Panc1 (cell line): Measurements from ENCODE around the gene EWSR1. TPM values are rescaled to one million over a fixed set of nuclear protein-coding genes. Genes with fewer than 3 reads are reported as not detected.
A peak's percentile ranks its signal among the peaks of the same experiment; 100 is the strongest.

ENCODE experiments used
- ATAC-seq: fragments of 200-7000 bp; cut with Tn5 transposase; 2 replicates; pipeline ENCODE4 v1.9.1; 2020; ENCODE audit warnings: mild to moderate bottlenecking, moderate library complexity
- BruUV-seq: library from RNA; stranded (reverse); fragments of 400-500 nt; replicated peaks from 2 replicates; lab custom pipeline; 2021; lab: Mats Ljungman, UMichigan
- CTCF ChIA-PET: fragments of 300-600 bp; sonication (Branson Sonifier 250); formaldehyde crosslinking; loops from one replicate; lab custom pipeline; 2022; ENCODE audit warnings: antibody characterized with exemption; lab: Charles Lee
- POLR2A ChIA-PET: fragments of 300-600 bp; sonication (Branson Sonifier 250); formaldehyde crosslinking; loops from one replicate; lab custom pipeline; 2022; ENCODE audit warnings: antibody characterized with exemption; lab: Charles Lee
- DNase-seq: peaks from one replicate; pipeline ENCODE4 v3.0.0-alpha.2; 2010; ENCODE audit warnings: low read depth, low spot score
- H3K27ac ChIP-seq: 2 replicates; pipeline ENCODE4 v1.5.1; 2011; ENCODE audit warnings: mild to moderate bottlenecking, low read length, inconsistent platforms
- H3K27me3 ChIP-seq: fragments of 200-500 bp; sonication (Bioruptor generic); 2 replicates; pipeline ENCODE4 v1.6.0; 2014; ENCODE audit warnings: low read length, inconsistent platforms; ENCODE audit not compliant: control insufficient read depth, insufficient read depth
- H3K36me3 ChIP-seq: fragments of 200-500 bp; sonication (Bioruptor generic); 2 replicates; pipeline ENCODE4 v1.5.1; 2014; ENCODE audit warnings: inconsistent platforms, mild to moderate bottlenecking, low read length, moderate library complexity; ENCODE audit not compliant: control insufficient read depth, insufficient read depth
- H3K4me1 ChIP-seq: 2 replicates; pipeline ENCODE4 v1.5.1; 2011; ENCODE audit warnings: inconsistent platforms, mild to moderate bottlenecking, low read length, moderate library complexity; ENCODE audit not compliant: control insufficient read depth, insufficient read depth
- H3K4me3 ChIP-seq, 2 experiments: 2 replicates each; pipeline ENCODE4 v1.5.1; 2011 to 2012; ENCODE audit warnings: low read depth in 2 of 2, low read length in 2 of 2, mild to moderate bottlenecking in 2 of 2, inconsistent platforms in 1 of 2, moderate library complexity in 1 of 2
- H3K9me3 ChIP-seq: fragments of 200-500 bp; sonication (Bioruptor generic); 2 replicates; pipeline ENCODE4 v1.5.1; 2014; ENCODE audit warnings: low read depth, mild to moderate bottlenecking, inconsistent platforms, low read length, moderate library complexity; ENCODE audit not compliant: control insufficient read depth, insufficient read depth
- POLR2AphosphoS5 ChIP-seq: IDR thresholded peaks from 2 replicates; pipeline ENCODE4 v1.6.1; 2012; ENCODE audit warnings: mild to moderate bottlenecking, low read depth, low read length, moderate library complexity
- REST ChIP-seq, 2 experiments: IDR thresholded peaks; 2 replicates each; pipeline ENCODE4 v1.6.1; 2011 to 2012; ENCODE audit warnings: low read depth in 2 of 2, control low read depth in 1 of 2, low read length in 1 of 2, mild to moderate bottlenecking in 1 of 2, moderate library complexity in 1 of 2; ENCODE audit not compliant: insufficient read depth in 1 of 2
- SIN3A ChIP-seq: IDR thresholded peaks from 2 replicates; pipeline ENCODE4 v1.6.1; 2012; ENCODE audit warnings: low read depth, mild to moderate bottlenecking, low read length, moderate library complexity, borderline replicate concordance; ENCODE audit not compliant: insufficient read depth
- TCF7L2 ChIP-seq: IDR thresholded peaks from 2 replicates; pipeline ENCODE4 v1.6.1; 2011; ENCODE audit warnings: mild to moderate bottlenecking, low read depth, low read length, inconsistent platforms
- in situ Hi-C: cut with HindIII; loops from 2 replicates; pipeline ENCODE4 v1.10.0; 2016; ENCODE audit warnings: low sequenced_read_pairs, low pct_unique_long_range_greater_than_20kb
- intact Hi-C: fragments of 100-400 bp; cut with micrococcal nuclease; formaldehyde crosslinking; loops from one replicate; pipeline ENCODE4 v1.10.0; 2022; ENCODE audit not compliant: unreplicated experiment
- total RNA-seq: library from RNA; stranded (reverse); gene quantifications from one replicate; pipeline ENCODE4 v1.2.1, GENCODE V29; 2021; ENCODE audit not compliant: unreplicated experiment
- TF ChIP-seq, protein P1 (sequence below): fragments of 450-650 bp; IDR thresholded peaks from 2 replicates; pipeline ENCODE4 v1.5.1; 2017; ENCODE audit warnings: mild to moderate bottlenecking

The EWSR1 gene
- total RNA-seq, 1 experiment from 2014 or later: 272 TPM

DNA sequence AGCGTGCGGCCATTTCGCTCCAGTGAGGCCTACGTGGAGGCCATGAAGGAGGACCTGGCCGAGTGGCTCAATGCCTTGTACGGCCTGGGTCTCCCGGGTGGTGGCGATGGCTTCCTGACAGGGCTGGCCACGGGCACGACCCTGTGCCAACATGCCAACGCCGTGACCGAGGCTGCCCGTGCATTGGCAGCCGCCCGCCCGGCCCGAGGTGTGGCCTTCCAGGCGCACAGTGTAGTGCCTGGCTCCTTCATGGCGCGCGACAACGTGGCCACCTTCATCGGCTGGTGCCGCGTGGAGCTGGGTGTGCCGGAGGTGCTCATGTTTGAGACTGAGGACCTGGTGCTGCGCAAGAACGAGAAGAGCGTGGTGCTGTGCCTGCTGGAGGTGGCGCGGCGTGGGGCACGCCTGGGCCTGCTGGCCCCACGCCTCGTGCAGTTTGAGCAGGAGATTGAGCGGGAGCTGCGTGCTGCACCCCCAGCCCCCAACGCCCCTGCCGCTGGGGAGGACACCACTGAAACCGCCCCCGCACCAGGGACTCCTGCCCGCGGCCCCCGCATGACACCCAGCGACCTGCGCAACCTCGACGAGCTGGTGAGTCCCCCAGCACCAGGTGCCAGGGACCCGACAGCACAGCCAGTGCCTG, 40.2 kb downstream of the EWSR1 start:
- ChIA-PET POLR2A (no interaction called here), CTCF (no interaction called here)
- peak overlapping the region; percentile 66 to 75 for H3K4me3 ChIP-seq

GRCh38 chr22:29308791-29309262, 40.8 kb downstream of the EWSR1 start:
- in situ Hi-C loops: no loop called here

More for the DNA sequence above, 40.2 kb downstream of the EWSR1 start:
- in situ Hi-C loops: no loop called here
- intact Hi-C loops: no loop called here
- Histone ChIP-seq H3K4me1 (peaks cover 25% of the 10 kb centered on the region), H3K27ac (peak overlapping the region; percentile 86), H3K36me3 (no peaks in the 10 kb centered on the region; the same call in 1 of the 2 replicates), H3K9me3 (no peaks in the 10 kb centered on the region), H3K27me3 (no peaks in the 10 kb centered on the region)
- no TSS peak for BruUV-seq
- DNase-seq (no peak), ATAC-seq (no peak)
- TF ChIP-seq, protein P1, sequence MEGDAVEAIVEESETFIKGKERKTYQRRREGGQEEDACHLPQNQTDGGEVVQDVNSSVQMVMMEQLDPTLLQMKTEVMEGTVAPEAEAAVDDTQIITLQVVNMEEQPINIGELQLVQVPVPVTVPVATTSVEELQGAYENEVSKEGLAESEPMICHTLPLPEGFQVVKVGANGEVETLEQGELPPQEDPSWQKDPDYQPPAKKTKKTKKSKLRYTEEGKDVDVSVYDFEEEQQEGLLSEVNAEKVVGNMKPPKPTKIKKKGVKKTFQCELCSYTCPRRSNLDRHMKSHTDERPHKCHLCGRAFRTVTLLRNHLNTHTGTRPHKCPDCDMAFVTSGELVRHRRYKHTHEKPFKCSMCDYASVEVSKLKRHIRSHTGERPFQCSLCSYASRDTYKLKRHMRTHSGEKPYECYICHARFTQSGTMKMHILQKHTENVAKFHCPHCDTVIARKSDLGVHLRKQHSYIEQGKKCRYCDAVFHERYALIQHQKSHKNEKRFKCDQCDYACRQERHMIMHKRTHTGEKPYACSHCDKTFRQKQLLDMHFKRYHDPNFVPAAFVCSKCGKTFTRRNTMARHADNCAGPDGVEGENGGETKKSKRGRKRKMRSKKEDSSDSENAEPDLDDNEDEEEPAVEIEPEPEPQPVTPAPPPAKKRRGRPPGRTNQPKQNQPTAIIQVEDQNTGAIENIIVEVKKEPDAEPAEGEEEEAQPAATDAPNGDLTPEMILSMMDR: no peak
- TF ChIP-seq REST (IDR thresholded peaks at IDR 0.05; ENCODE audit: insufficient read depth in 1 of 2, low read depth in 2 of 2, low read length in 1 of 2) (no peak), SIN3A (no peak), TCF7L2 (no peak), POLR2AphosphoS5 (no peak)

More at GRCh38 chr22:29308791-29309262, 40.8 kb downstream of the EWSR1 start:
- intact Hi-C loops: no loop called here
- BruUV-seq: no TSS peak
- ChIA-PET POLR2A (no interaction called here), CTCF (no interaction called here)
- Histone ChIP-seq H3K36me3 (no peaks in the 10 kb centered on the region; the same call in 1 of the 2 replicates), H3K4me1 (peaks cover 24% of the 10 kb centered on the region), H3K27me3 (no peaks in the 10 kb centered on the region), H3K4me3 (peak overlapping the region; percentile 66 to 75), H3K27ac (peak overlapping the region; percentile 71), H3K9me3 (no peaks in the 10 kb centered on the region)
- no peak for TF ChIP-seq TCF7L2
- no peak for TF ChIP-seq POLR2AphosphoS5
- TF ChIP-seq, protein P1: no peak
- TF ChIP-seq REST (IDR thresholded peaks at IDR 0.05; ENCODE audit: insufficient read depth in 1 of 2, low read depth in 2 of 2, low read length in 1 of 2): no peak
- TF ChIP-seq SIN3A: no peak
- no peak for DNase-seq
- no peak for ATAC-seq
